Endothelial cell of umbilical vein (primary cell): ENCODE data around the gene TMC2. TPM values are rescaled to one million over a fixed set of nuclear protein-coding genes. Genes with fewer than 3 reads are reported as not detected.

Experiments used
- BruUV-seq: library from RNA; stranded (reverse); fragments of 400-500 nt; replicated peaks from 2 replicates; lab custom pipeline; 2021; lab: Mats Ljungman, UMichigan
- CTCF ChIA-PET: fragments of 300-600, 350-600 bp; sonication (Branson Sonifier 250); formaldehyde crosslinking; loops from one replicate; lab custom pipeline; 2021; ENCODE audit warnings: antibody characterized with exemption, inconsistent platforms; lab: Charles Lee
- POLR2A ChIA-PET: fragments of 300-600, 350-600 bp; sonication (Branson Sonifier 250); formaldehyde crosslinking; loops from one replicate; lab custom pipeline; 2021; ENCODE audit warnings: antibody characterized with exemption, inconsistent platforms; lab: Charles Lee
- DNase-seq: peaks from one replicate; pipeline ENCODE4 v3.0.0-alpha.2; 2011; ENCODE audit warnings: low read depth, low spot score
- FAIRE-seq: peaks from 2 replicates; lab custom pipeline; 2011; peaks lifted over from hg19 to GRCh38; lab: Jason Lieb, UNC
- H2AFZ ChIP-seq: 2 replicates; pipeline ENCODE4 v1.6.0; 2012; ENCODE audit warnings: low read depth, low read length, control low read depth, inconsistent platforms
- H3K27ac ChIP-seq: 2 replicates; pipeline ENCODE4 v1.5.1; 2011; ENCODE audit warnings: low read depth, mild to moderate bottlenecking, control low read depth, low read length, moderate library complexity; ENCODE audit not compliant: insufficient read depth
- H3K27me3 ChIP-seq, 2 experiments: 2 replicates each; pipeline versions ENCODE4 v1.6.0 to v1.6.1; 2011; ENCODE audit warnings: low read length in 2 of 2, mixed read lengths in 1 of 2; ENCODE audit not compliant: control insufficient read depth in 2 of 2, insufficient read depth in 2 of 2
- H3K36me3 ChIP-seq, 2 experiments: 2 replicates in 1 of 2; 3 replicates in 1 of 2; pipeline ENCODE4 v1.5.1; 2011; ENCODE audit warnings: low read length in 2 of 2, mild to moderate bottlenecking in 1 of 2, moderate library complexity in 1 of 2; ENCODE audit not compliant: control insufficient read depth in 2 of 2, insufficient read depth in 2 of 2; ENCODE audit errors: extremely low read depth in 1 of 2
- H3K4me1 ChIP-seq: 3 replicates; pipeline ENCODE4 v1.5.1; 2011; ENCODE audit warnings: mild to moderate bottlenecking, low read length; ENCODE audit not compliant: control insufficient read depth, insufficient read depth; ENCODE audit errors: extremely low read depth
- H3K4me2 ChIP-seq: 2 replicates; pipeline ENCODE4 v1.6.1; 2011; ENCODE audit warnings: low read length, control low read depth, mixed read lengths; ENCODE audit not compliant: insufficient read depth
- H3K4me3 ChIP-seq, 3 experiments: fragments of 200-600 bp in 1 of 3; sonication (generic), shearing (Covaris generic) in 1 of 3; replicated peaks in 1 of 3; 2 replicates each; pipeline ENCODE4 v1.5.1; 2011 to 2016; ENCODE audit warnings: control low read depth in 3 of 3, low read length in 3 of 3, mild to moderate bottlenecking in 2 of 3, inconsistent platforms in 1 of 3, low read depth in 1 of 3, moderate library complexity in 1 of 3; ENCODE audit not compliant: insufficient read depth in 1 of 3
- H3K79me2 ChIP-seq: 2 replicates; pipeline ENCODE4 v1.6.0; 2012; ENCODE audit warnings: low read length, inconsistent platforms; ENCODE audit not compliant: control insufficient read depth, insufficient read depth
- H3K9ac ChIP-seq: replicated peaks from 2 replicates; pipeline ENCODE3; 2011; ENCODE audit warnings: low read length, control low read depth; ENCODE audit not compliant: insufficient read depth; ENCODE audit errors: extremely low read depth
- H3K9me1 ChIP-seq: replicated peaks from 3 replicates; pipeline ENCODE4 v1.6.0; 2011; ENCODE audit warnings: mild to moderate bottlenecking, low read length; ENCODE audit not compliant: control insufficient read depth, insufficient read depth; ENCODE audit errors: extremely low read depth
- H3K9me3 ChIP-seq: replicated peaks from 2 replicates; pipeline ENCODE4 v1.5.1; 2012; ENCODE audit warnings: low read length, inconsistent platforms; ENCODE audit not compliant: control insufficient read depth, insufficient read depth
- H4K20me1 ChIP-seq: replicated peaks from 2 replicates; pipeline ENCODE3; 2011; ENCODE audit warnings: mild to moderate bottlenecking, low read length; ENCODE audit not compliant: control insufficient read depth, insufficient read depth; ENCODE audit errors: extremely low read depth
- EZH2 ChIP-seq: IDR thresholded peaks from 2 replicates; pipeline ENCODE4 v1.6.1; 2012; ENCODE audit warnings: borderline replicate concordance, low read depth, mild to moderate bottlenecking, moderate library complexity, low read length, inconsistent platforms; ENCODE audit not compliant: severe bottlenecking
- FOS ChIP-seq: IDR thresholded peaks from 2 replicates; pipeline ENCODE4 v1.6.1; 2011; ENCODE audit warnings: mild to moderate bottlenecking, low read length, moderate library complexity, borderline replicate concordance; ENCODE audit not compliant: insufficient read depth
- GATA2 ChIP-seq: IDR thresholded peaks from 2 replicates; pipeline ENCODE4 v1.7.0; 2011; ENCODE audit warnings: low read depth, mild to moderate bottlenecking, moderate library complexity, mixed read lengths, low read length; ENCODE audit not compliant: insufficient read length, insufficient read depth
- JUN ChIP-seq: IDR thresholded peaks from 2 replicates; pipeline ENCODE4 v1.6.1; 2011; ENCODE audit warnings: borderline replicate concordance, low read depth; ENCODE audit not compliant: insufficient read length, insufficient read depth
- MYC ChIP-seq: IDR thresholded peaks from one replicate; pipeline ENCODE4 v1.6.1; 2011; ENCODE audit warnings: mild to moderate bottlenecking, low read depth, low read length
- POLR2A ChIP-seq: IDR thresholded peaks from 2 replicates; pipeline ENCODE4 v1.6.1; 2012; ENCODE audit warnings: low read depth, mild to moderate bottlenecking, control low read depth, low read length
- POLR2AphosphoS5 ChIP-seq: IDR thresholded peaks from 2 replicates; pipeline ENCODE4 v1.6.1; 2012; ENCODE audit warnings: low read depth, mild to moderate bottlenecking, control low read depth, low read length, moderate library complexity; ENCODE audit not compliant: insufficient read depth
- dilution Hi-C: fragments of 300-500 bp; cut with MboI; formaldehyde crosslinking; loops from one replicate; pipeline ENCODE4 v1.15.0; 2019; ENCODE audit warnings: low sequenced_read_pairs; ENCODE audit not compliant: extremely low pct_ligation_motif_present
- intact Hi-C: fragments of 100-400 bp; cut with micrococcal nuclease; formaldehyde crosslinking; loops from one replicate; pipeline ENCODE4 v1.10.0; 2022
- polyA plus RNA-seq, 4 experiments: library from polyadenylated mRNA; depleted of rRNA in 3 of 4; stranded (reverse) in 3 of 4; unstranded in 1 of 4; fragments of >200 nt; gene quantifications; 2 replicates each; pipeline versions ENCODE4 v1.2.1 to v1.2.3, GENCODE V29; 2011 to 2012; ENCODE audit warnings: missing spikeins in 1 of 4
- total RNA-seq: library from RNA; stranded (reverse); gene quantifications from 2 replicates; pipeline ENCODE4 v1.2.3, GENCODE V29; 2021
- TF ChIP-seq, protein P1 (sequence below), 2 donors: IDR thresholded peaks; 1 replicate in 1 of 2; 2 replicates in 1 of 2; pipeline ENCODE4 v1.5.1; 2011; ENCODE audit warnings: low read length in 2 of 2, mild to moderate bottlenecking in 2 of 2, moderate library complexity in 2 of 2, control low read depth in 1 of 2, inconsistent platforms in 1 of 2, low read depth in 1 of 2; ENCODE audit not compliant: insufficient read depth in 1 of 2; ENCODE audit errors: extremely low read depth in 1 of 2
- TF ChIP-seq, protein P2 (sequence below): IDR thresholded peaks from 2 replicates; pipeline ENCODE4 v1.6.1; 2011; ENCODE audit not compliant: insufficient read depth, insufficient read length

The TMC2 gene
- total and polyA plus RNA-seq, 2 donors (not counting 3 experiments of a cell fraction or from before 2014, with no cell fraction given) = not detected

DNA sequence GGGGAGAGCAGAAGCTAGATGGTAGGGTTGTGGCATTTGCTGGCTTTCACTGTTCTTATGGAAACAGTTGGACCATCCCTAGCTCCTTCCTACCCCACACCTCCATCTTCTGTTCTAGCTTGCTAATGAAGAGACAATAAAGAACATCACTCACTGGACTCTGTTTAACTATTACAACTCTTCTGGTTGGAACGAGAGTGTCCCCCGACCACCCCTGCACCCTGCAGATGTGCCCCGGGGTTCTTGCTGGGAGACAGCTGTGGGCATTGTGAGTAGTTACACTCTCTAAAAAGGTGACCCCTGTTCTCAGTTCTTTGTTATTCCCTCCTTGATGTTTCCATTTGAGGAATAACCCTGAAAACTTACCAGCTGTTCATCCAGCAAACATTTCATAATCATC is 75.7 kb downstream of the TMC2 start:
- Histone ChIP-seq H3K36me3 (no peaks in the 10 kb centered on the region), H3K79me2 (no peaks in the 10 kb centered on the region), H3K9me3 (no peaks in the 10 kb centered on the region), H3K9me1 (no peaks in the 10 kb centered on the region), H3K27ac (no peak overlapping the region), H3K27me3 (peaks cover 0 to 2% of the 10 kb centered on the region in 2 experiments), H4K20me1 (no peaks in the 10 kb centered on the region), H2AFZ (no peak overlapping the region), H3K4me2 (no peak overlapping the region), H3K4me1 (no peaks in the 10 kb centered on the region), H3K4me3 (no peak overlapping the region), H3K9ac (no peak overlapping the region)
- TF ChIP-seq FOS (no peak), JUN (no peak), GATA2 (no peak), POLR2AphosphoS5 (no peak), POLR2A (no peak), EZH2 (no peak), MYC (no peak)
- TF ChIP-seq, protein P1, sequence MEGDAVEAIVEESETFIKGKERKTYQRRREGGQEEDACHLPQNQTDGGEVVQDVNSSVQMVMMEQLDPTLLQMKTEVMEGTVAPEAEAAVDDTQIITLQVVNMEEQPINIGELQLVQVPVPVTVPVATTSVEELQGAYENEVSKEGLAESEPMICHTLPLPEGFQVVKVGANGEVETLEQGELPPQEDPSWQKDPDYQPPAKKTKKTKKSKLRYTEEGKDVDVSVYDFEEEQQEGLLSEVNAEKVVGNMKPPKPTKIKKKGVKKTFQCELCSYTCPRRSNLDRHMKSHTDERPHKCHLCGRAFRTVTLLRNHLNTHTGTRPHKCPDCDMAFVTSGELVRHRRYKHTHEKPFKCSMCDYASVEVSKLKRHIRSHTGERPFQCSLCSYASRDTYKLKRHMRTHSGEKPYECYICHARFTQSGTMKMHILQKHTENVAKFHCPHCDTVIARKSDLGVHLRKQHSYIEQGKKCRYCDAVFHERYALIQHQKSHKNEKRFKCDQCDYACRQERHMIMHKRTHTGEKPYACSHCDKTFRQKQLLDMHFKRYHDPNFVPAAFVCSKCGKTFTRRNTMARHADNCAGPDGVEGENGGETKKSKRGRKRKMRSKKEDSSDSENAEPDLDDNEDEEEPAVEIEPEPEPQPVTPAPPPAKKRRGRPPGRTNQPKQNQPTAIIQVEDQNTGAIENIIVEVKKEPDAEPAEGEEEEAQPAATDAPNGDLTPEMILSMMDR (IDR thresholded peaks at IDR 0.05; ENCODE audit: extremely low read depth in 1 of 2, insufficient read depth in 1 of 2, low read depth in 1 of 2, low read length in 2 of 2) = no peak
- TF ChIP-seq, protein P2, sequence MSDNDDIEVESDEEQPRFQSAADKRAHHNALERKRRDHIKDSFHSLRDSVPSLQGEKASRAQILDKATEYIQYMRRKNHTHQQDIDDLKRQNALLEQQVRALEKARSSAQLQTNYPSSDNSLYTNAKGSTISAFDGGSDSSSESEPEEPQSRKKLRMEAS = no peak
- no TSS peak for BruUV-seq
- FAIRE-seq = no peak
- ChIA-PET CTCF (no interaction called here), POLR2A (no interaction called here)
- dilution Hi-C loops = no loop called here
- DNase-seq = no peak
- intact Hi-C loops = no loop called here
